GM19455 (cell line): ENCODE results near the gene MTMR12.
"Not testable (repeated sequence)": the region's sequence is repeated elsewhere in the genome, so short reads cannot be mapped to it uniquely, and the experiment has no call there.

Experiments
- ATAC-seq: cut with Tn5 transposase; IDR thresholded peaks from one replicate; pipeline ENCODE4 v1.9.1; 2021; ENCODE audit not compliant: unreplicated experiment

Gene MTMR12

GRCh38 chr5:32233696-32234447, 78.9 kb downstream of the MTMR12 start:
- ATAC-seq = no peak

GRCh38 chr5:32233220-32233695, 79.5 kb downstream of the MTMR12 start:
- ATAC-seq = no peak

DNA sequence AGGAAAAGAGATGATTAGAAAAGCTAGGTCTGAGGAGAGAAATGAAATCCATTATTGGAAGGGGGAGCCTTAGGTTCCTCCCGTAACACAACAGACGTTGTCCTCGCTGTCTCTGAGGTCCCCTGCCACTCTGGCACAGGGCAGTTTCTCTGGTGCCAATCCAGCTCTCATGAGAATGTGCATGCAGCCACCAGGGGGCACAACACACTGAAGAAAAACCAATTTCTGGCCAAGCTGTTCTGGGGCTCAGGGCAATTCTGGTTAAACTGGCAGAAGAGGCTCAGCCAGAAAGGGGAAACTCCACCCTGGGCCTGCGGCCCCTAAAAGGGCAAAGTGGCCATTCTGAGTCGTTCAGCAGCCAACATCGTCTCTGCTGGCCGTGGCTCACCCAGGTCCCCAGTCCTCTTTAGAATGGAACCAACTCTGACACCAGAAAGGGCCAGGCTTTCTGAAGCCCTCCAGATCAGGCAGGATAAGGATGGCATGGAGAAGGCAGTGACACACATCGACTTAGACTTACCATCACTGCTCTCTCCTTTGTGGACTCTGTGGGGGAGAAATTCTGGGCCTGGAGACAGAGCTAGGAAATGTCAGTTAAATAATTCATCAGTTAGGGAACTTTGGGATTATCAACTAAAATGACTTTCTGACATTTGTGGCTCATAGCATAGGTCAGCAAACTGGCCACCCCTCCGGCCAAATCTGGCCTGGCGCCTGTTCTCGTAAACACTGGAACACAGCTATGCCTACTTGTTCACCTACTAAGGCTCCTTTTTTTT, 80.1 kb downstream of the MTMR12 start:
- ATAC-seq = peak; percentile 84

GRCh38 chr5:32231929-32232328, 80.8 kb downstream of the MTMR12 start:
- ATAC-seq = no peak

GRCh38 chr5:32231241-32231640, 81.5 kb downstream of the MTMR12 start:
- no peak for ATAC-seq

DNA sequence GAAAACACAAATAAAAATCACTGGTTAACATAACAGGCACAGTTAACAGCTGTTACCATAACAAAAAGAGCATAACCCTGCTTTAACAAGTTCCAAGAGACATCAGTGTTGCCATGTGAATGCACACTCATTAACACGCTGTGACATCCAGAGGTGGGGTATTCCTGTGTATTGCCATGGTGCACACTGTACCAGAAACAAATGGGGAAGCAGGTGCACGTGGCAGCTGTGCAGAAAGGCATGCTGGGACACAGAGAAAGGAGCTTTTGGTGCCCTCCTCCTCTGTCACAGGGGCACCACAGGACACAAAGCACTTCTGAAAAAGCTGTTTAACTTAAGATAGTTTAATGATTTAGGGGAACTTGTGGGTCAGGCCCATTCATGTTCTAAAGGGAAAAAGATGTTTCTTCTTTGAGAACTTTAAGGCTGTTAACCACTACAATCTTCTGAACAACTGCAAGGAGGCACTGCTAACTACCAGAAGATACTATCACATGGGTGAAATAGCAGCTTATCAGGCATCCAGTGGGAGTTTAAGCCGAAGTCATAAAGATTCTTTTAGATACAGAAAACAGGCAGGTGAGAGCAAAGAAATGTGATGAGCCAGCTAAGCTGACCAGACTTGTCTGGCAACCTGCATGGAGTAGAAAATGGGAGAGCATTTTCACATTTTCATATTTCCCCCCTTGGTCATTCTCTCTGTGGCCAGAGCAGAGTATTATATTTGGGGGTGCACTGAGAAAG, 82.2 kb downstream of the MTMR12 start:
- ATAC-seq = no peak

- ATAC-seq = no peak
These were observed 83.2 kb downstream of the MTMR12 start for GRCh38 chr5:32229586-32229985.

DNA sequence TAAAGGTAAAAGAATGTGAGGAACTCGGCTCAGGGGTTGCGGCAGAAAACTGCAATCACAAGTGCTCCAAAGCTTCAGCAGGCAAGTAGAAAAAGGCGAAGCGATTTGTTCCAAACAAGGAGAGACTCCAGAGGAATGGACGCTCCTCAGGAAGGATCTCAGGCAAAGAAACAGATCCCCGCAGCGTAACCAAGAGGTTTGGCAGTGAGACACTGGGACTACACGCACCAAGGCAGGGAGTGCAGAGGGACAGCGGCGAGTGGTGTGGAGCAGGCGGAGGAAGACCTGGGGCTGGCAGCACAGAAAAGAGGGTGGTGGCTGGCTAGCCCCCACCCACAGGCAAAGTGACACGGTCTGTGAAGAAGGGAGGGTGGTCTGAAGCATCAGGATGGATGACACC, 83.9 kb downstream of the MTMR12 start:
- ATAC-seq = no peak

- ATAC-seq = no peak
These were observed 87.3 kb downstream of the MTMR12 start for GRCh38 chr5:32225445-32225844.

- no peak for ATAC-seq
These were observed 88.6 kb downstream of the MTMR12 start for GRCh38 chr5:32223972-32224609.

DNA sequence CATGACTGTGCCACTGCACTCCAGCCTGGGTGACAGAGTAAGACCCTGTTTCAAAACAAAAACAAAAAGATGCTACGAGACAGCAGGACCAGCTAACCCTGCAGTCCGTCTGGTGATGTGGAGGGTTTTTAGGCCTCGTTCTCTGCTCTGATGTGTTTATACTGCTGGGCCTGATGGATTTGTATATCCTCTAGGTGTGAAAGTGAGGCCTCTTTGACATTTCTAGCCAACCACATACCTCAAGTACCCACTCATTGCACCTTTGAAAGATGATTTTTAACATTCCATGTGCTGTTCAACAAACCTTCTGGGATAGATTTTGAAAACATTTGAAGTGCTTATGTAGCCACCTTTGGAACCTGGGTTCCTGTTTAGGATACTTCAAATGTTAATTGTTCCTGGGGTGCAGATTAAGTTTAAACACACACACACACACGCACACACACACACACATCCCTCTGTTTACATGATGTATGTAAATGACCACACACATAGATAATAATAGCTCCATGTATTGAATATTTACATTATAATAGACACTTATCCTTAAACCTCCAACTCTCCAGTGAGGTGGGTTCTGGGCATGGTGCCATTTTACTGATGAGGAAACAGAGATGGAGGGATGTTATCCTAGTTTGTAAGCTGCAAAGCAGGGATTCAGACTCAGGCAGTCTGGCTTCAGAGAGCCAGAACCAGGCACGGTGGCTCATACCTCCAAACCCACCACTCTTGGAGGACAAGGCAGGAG, 89.8 kb downstream of the MTMR12 start:
- ATAC-seq = no peak

DNA sequence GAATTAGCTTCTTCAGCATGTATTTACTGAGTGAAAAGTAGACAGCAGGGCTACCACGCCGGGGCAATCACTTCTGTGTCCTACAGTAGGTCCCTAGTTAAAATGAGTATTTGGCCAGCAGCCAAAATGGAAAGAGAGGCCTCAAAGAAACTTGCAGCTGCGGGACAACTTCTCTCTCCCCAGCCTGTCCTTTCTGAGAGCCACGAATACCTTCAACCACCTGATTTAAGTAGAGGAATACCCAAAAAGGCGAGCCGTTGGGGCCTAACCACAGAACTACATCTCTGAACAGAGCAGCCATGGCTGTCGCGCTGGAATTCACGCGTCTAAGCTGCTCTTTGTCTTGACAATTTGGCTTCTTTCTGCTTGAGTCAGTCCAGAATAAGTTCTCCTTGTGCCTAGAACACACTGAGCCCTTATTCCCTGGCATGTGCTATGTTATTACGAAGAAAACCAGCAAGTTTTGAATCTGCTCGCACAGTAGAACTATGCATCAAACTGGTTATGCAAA, 94.8 kb downstream of the MTMR12 start:
- no peak for ATAC-seq

DNA sequence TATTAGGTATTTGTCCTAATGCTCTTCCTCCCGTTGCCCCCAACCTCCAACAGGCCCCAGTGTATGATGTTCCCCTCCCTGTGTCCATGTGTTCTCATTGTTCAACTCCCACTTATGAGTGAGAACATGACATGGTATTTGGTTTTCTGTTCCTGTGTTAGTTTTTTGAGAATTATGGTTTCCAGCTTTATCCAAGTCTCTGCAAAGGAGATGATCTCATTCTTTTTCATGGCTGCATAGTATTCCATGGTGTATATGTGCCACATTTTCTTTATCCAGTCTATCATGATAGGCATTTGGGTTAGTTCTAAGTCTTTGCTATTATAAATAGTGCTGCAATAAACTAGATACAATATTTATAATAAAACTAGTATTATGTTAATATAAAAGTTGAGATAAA, 98.4 kb downstream of the MTMR12 start:
- ATAC-seq = not testable (repeated sequence)

GRCh38 chr5:32210151-32210550, 102.6 kb downstream of the MTMR12 start:
- ATAC-seq = no peak

DNA sequence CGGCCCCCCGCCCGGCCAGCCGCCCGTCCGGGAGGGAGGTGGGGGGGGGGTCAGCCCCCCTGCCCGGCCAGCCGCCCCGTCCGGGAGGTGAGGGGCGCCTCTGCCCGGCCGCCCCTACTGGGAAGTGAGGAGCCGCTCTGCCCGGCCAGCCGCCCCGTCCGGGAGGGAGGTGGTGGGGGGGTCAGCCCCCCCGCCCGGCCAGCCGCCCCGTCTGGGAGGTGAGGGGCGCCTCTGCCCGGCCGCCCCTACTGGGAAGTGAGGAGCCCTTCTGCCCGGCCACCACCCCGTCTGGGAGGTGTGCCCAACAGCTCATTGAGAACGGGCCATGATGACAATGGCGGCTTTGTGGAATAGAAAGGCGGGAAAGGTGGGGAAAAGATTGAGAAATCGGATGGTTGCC, 103.9 kb downstream of the MTMR12 start:
- not testable (repeated sequence) for ATAC-seq

DNA sequence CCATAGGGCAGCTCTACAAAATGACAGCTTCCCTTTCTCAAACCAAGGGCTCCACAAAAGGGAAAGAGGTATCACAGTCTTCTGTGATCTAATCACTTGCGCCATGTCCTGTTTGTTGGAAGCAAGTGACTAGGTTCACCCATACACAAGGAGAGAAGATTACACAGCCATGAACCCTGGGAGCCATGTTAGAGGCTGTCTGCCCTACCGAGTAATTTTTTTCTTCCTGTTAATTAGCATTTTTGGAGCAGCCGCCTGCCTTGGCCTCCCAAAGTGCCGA, 105.4 kb downstream of the MTMR12 start:
- no peak for ATAC-seq

GRCh38 chr5:32206509-32207354, 106.0 kb downstream of the MTMR12 start:
- peak; percentile 39 for ATAC-seq

DNA sequence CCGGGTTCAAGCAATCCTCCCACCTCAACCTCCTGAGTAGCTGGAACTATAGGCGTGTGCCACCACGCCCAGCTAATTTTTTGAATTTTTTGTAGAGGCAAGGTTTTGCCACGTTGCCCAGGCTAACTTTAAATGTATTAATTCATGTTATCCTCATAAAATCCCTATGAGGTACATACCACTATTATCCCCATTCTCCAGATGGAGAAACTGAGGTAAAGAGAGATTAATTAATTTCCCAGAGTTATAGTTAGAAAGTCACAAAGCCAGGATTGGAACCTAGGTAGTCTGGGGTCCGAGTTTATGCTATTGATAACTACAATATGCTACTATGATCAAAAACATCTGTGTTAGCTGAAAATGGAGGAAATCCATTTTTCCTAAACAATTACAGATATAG, 106.7 kb downstream of the MTMR12 start:
- no peak for ATAC-seq

DNA sequence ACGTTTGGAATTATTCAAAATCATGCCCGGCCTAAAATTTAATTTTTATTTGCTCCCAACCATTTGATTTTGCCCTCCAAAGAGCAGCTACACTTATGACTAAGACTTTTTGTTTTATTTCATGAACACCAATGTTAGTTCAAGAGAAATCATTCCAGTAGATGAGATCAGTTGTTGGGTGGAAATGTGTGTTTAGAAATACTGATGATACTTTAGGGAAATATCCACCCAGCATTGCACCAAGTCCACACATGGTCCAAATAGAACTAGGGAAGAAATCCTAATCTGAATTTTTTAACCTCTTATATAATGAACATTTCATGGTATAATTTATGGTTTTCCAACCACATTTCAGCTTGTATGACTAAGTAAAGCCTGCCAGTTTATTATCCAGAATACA, 110.3 kb downstream of the MTMR12 start:
- no peak for ATAC-seq
